AG09319 (cell line): Measurements from ENCODE around the gene SPDEF.

Source experiments
- DNase-seq: peaks from one replicate; pipeline ENCODE4 v3.0.0-alpha.2; 2010; ENCODE audit warnings: low read depth; ENCODE audit errors: extremely low read depth
- TF ChIP-seq, protein P1 (sequence below): IDR thresholded peaks from 2 replicates; pipeline ENCODE4 v1.5.1; 2011; ENCODE audit warnings: low read depth, mild to moderate bottlenecking, inconsistent platforms, low read length, moderate library complexity

SPDEF gene

GRCh38 chr6:34496103-34496685 lies 59.9 kb downstream of the SPDEF start:
- TF ChIP-seq, protein P1, sequence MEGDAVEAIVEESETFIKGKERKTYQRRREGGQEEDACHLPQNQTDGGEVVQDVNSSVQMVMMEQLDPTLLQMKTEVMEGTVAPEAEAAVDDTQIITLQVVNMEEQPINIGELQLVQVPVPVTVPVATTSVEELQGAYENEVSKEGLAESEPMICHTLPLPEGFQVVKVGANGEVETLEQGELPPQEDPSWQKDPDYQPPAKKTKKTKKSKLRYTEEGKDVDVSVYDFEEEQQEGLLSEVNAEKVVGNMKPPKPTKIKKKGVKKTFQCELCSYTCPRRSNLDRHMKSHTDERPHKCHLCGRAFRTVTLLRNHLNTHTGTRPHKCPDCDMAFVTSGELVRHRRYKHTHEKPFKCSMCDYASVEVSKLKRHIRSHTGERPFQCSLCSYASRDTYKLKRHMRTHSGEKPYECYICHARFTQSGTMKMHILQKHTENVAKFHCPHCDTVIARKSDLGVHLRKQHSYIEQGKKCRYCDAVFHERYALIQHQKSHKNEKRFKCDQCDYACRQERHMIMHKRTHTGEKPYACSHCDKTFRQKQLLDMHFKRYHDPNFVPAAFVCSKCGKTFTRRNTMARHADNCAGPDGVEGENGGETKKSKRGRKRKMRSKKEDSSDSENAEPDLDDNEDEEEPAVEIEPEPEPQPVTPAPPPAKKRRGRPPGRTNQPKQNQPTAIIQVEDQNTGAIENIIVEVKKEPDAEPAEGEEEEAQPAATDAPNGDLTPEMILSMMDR: no peak
- no peak for DNase-seq

GRCh38 chr6:34494973-34495372 lies 61.2 kb downstream of the SPDEF start:
- TF ChIP-seq, protein P1: no peak
- no peak for DNase-seq

DNA sequence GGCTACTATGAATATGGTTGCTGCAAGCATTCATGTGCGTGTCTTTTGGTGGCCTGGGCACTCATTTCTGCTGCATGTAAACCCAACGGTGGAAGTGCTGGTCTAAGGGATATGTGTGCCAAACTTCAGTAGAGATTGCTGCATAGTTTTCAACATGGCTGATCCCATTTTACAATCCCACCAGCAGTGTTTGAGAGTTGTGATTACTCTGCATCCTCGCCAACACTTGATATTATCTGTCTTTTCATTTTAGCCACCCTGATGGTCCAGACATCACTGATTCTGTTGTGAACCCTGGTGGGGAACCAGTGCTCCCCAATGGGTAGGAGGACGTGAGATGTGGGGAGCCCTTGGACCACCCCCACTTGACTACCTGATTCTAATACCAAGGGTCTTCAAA lies 62.8 kb downstream of the SPDEF start:
- TF ChIP-seq, protein P1: no peak
- no peak for DNase-seq

DNA sequence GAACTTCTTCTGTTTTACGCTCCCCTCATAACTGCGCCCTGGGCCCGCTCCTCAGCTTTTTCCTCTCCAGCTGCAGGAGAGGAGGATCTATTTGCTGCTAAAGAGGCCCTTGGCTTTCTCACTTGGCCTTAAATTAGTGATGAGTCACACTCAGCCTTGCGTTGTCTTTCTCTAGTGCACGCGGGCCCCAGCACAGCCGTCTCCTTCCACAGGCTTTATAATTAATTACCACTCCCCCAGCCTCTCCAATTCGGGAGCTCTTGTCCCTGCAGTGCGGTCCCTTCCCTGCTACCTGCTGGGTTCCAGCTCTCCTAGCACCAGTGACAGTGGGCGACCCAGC lies 65.1 kb downstream of the SPDEF start:
- TF ChIP-seq, protein P1: no peak
- DNase-seq: no peak

DNA sequence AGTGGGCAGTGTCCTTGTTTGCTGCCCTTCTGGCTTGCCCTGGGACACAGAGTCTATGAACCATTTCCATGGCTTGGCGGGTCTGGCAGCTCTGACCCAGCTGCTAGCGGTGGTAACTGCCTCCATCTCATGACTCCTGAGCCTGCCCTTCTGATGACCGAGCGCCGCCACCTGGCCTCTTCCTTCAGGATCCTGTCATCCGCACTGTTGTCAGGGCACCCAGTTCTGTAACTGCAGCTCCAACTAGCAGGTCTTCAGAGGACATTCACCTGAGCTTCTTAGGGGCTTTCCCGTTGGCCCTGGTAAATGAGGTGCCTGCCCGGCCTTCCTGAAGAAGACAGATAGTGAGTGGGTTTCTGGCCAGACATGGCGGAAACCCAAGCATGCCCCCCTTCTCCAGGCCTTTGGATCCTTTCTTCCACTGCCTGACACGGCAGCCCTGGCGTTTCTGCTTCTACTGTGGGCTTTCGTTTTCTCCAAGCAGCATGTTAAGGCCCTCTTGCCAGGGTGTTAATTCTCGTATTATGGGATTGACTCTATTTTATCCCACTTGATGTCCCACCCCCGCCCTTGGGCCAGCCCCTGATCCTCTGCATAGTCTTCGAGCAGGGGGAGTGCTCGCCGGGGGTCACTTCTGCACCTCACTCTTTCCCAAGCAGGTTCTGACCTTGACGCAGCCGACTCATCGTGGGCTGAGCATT lies 65.6 kb downstream of the SPDEF start:
- TF ChIP-seq, protein P1: no peak
- no peak for DNase-seq

DNA sequence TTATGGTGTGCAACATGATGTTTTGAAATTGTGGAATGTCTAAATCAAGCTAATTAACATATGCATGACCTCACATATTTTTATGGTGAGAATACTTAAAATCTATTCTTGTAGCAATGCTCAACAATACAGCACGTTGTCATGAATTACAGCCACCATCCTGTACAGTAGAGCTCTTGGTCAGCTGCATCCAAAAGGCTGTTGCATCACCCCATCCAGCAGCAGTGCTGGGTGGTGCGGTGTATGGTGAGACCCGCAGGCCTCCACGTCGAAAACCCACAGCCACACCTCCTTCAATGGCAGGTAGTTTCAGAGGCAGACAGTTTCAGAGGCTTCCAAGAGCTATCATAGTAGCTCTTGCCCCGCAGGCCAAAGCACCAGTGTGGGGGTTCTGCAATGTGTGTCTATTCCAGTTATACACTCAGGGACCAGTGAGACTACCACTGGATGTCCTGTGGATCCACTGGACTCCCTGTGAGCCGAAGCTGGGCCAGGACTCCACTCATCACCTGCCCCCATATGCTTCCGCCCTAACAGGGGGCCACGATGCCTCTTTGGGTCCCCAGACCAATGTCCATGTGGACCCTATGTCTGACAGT lies 66.8 kb downstream of the SPDEF start:
- TF ChIP-seq, protein P1: no peak

More for the DNA sequence above, 66.8 kb downstream of the SPDEF start:
- no peak for DNase-seq
